Right lobe of liver (tissue), 4 donors: ENCODE results near the gene TLX2.

ENCODE experiments used
- CTCF ChIP-seq, 4 donors: fragments of 200-600 bp in 3 of 4; fragments of 450-650 bp in 1 of 4; IDR thresholded peaks; one replicate each; pipeline versions ENCODE4 v1.5.1 to v1.8.0; 2016 to 2022; ENCODE audit warnings: antibody characterized with exemption in 4 of 4, mild to moderate bottlenecking in 2 of 4
- POLR2A ChIP-seq: fragments of 450-650 bp; IDR thresholded peaks from one replicate; pipeline ENCODE4 v1.6.1; 2017; ENCODE audit warnings: antibody characterized with exemption, mild to moderate bottlenecking
- donor health status: DM: no; HTN: no; CAD: no.
- donor health status: DM: no; HTN: no; CAD: no.
- donor health status: DM: no; HTN: yes; CAD: no.

GRCh38 chr2:74534411-74534810 is 20.2 kb downstream of the TLX2 start:
- TF ChIP-seq CTCF (IDR thresholded peaks at IDR 0.05) = no peak
- no peak for TF ChIP-seq POLR2A
